ENCODE measurements around the gene TMBIM6. TPM values are rescaled to one million over a fixed set of nuclear protein-coding genes. Genes with fewer than 3 reads are reported as not detected.

TMBIM6 gene
- total RNA-seq, 6 experiments from 2014 or later: 471 to 545 (median 497) TPM

DNA sequence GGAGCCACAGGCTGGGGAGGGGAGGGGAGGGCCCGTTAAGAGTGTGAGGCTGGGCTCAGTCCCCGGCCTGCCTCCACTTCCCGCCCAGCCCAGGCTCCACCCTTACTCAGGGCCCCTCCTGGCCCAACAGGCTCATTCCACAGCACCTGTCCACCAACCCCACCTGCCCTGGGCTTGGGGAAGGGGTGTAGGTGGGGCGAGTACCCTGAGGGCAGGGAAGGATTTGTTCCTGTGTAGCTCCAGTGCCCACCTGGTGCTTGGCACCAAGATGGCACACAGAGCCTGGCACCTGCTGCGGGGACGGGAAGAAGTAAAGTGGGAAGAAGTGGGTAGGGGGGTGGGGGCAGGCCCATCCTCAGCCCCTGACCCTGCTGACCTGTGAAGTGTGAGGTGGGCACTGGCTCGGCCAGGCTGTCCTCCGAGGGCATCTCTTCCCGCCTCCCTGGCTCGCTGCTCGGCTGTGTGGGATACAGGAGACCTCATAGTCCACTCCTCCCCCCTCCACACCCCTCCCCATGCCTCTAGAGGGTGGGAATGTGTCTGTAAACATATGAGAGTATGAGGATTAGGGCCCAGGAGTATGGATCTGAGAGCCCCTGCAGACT, 51.7 kb downstream of the TMBIM6 start:
- H3K9me3 Mint-ChIP-seq: no peaks in the 10 kb centered on the region
- H3K27me3 Mint-ChIP-seq (ENCODE audit: insufficient read depth): no peaks in the 10 kb centered on the region; the same call in 1 of the 2 replicates
- H3K4me3 Mint-ChIP-seq: no peak overlapping the region
- no peak overlapping the region for H3K27ac Mint-ChIP-seq
- no peak for DNase-seq
- H3K36me3 Mint-ChIP-seq (ENCODE audit: low read depth): peaks cover 3% of the 10 kb centered on the region
- TF ChIP-seq, protein P1, sequence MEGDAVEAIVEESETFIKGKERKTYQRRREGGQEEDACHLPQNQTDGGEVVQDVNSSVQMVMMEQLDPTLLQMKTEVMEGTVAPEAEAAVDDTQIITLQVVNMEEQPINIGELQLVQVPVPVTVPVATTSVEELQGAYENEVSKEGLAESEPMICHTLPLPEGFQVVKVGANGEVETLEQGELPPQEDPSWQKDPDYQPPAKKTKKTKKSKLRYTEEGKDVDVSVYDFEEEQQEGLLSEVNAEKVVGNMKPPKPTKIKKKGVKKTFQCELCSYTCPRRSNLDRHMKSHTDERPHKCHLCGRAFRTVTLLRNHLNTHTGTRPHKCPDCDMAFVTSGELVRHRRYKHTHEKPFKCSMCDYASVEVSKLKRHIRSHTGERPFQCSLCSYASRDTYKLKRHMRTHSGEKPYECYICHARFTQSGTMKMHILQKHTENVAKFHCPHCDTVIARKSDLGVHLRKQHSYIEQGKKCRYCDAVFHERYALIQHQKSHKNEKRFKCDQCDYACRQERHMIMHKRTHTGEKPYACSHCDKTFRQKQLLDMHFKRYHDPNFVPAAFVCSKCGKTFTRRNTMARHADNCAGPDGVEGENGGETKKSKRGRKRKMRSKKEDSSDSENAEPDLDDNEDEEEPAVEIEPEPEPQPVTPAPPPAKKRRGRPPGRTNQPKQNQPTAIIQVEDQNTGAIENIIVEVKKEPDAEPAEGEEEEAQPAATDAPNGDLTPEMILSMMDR (IDR thresholded peaks at IDR 0.05): no peak
- no peaks in the 10 kb centered on the region for H3K4me1 Mint-ChIP-seq (ENCODE audit: low read depth)

DNA sequence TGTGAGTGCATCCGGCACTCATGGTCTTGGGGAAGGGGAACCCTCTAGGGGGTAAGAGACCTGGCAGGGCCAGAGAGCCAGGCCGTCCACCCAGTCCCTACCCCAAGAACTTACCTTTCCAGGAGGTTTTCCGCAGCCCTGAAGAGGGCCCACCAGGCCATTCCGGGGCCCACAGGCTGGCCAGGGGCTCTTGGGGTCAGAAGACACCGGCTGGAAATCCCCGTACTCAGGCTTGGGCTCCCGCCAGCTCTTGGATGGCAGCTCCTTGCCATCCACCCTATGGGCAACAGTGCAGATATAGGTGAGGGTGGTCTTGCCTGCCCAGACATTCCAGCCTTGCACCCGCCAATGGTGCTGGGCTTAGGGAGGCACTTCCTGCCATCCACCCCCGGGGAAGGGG, 52.3 kb downstream of the TMBIM6 start:
- H3K36me3 Mint-ChIP-seq (ENCODE audit: low read depth): no peaks in the 10 kb centered on the region; the same call in 1 of the 2 replicates
- H3K27ac Mint-ChIP-seq: no peak overlapping the region
- TF ChIP-seq, protein P1 (IDR thresholded peaks at IDR 0.05): no peak
- H3K9me3 Mint-ChIP-seq: no peaks in the 10 kb centered on the region
- no peaks in the 10 kb centered on the region; the same call in 1 of the 2 replicates for H3K27me3 Mint-ChIP-seq (ENCODE audit: insufficient read depth)
- DNase-seq: no peak
- H3K4me3 Mint-ChIP-seq: no peak overlapping the region
- no peaks in the 10 kb centered on the region for H3K4me1 Mint-ChIP-seq (ENCODE audit: low read depth)

DNA sequence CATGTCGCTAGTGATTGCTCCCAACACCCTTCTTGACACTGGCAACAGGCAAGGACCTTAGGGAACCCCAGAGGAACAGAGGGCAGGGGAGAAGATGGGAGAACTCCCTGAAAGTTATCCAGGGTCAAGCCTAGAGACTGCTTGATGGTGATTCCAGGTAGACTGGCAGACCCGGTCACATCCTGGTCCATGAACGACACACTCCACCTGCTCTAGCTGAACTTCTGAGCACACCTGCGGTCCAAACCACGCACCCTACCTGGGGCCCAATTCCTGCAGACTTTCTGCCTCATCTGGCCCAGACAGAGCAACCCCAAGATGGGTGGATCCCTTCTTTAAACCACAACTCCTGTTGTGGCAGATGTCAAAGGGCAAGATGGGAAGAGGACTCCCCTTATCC, 52.7 kb downstream of the TMBIM6 start:
- Mint-ChIP-seq H3K9me3 (no peaks in the 10 kb centered on the region), H3K4me1 (ENCODE audit: low read depth) (no peaks in the 10 kb centered on the region), H3K27me3 (ENCODE audit: insufficient read depth) (peaks cover 1% of the 10 kb centered on the region), H3K4me3 (no peak overlapping the region), H3K36me3 (ENCODE audit: low read depth) (no peaks in the 10 kb centered on the region; the same call in 1 of the 2 replicates), H3K27ac (no peak overlapping the region)
- TF ChIP-seq, protein P1 (IDR thresholded peaks at IDR 0.05): no peak
- DNase-seq: no peak

DNA sequence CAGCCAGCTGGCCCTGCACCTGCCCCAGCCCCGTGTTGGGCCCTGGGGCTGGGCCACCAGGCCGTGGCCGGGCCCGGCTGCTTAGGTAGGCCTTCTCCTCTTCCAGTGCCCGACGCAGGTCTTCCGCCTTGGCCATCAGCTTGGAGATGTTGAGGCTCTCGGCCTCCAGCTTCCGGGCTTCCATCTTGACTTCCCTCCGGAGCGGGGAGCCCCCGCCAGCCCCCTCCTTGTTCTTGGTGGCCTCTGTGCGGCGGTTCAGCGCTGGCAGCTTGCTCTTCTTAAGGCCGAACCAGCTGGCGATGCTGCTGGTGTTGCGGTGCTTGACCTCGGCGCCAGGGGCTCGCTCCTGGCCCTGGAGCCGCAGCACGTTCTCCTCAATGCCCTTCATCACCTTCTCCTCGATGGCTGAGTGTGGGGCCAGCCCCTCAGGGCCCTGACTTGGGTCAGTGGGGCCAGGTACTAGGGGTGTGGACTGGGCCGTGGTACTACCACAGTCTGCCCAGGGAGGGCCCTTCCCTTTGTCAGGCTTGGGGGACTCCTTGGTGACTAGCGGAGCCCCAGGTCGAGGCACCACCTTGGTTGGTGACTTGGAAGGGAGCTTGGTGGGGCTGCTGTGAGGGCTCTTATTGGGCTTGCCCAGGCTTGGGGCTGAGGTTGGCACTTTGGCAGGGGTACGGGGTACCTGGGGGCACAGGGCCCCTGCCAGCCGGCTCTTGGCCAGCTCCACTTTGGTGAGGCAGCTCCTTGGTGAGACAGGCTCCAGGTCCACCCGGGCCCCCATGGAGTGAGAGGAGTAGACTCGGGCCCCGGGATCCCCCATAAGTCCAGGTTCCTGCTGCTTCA, 53.7 kb downstream of the TMBIM6 start:
- Mint-ChIP-seq H3K36me3 (ENCODE audit: low read depth) (peaks cover under 1% of the 10 kb centered on the region; the same call in 1 of the 2 replicates), H3K4me3 (no peak overlapping the region), H3K4me1 (ENCODE audit: low read depth) (no peaks in the 10 kb centered on the region), H3K9me3 (no peaks in the 10 kb centered on the region), H3K27me3 (ENCODE audit: insufficient read depth) (peaks cover 2% of the 10 kb centered on the region), H3K27ac (no peak overlapping the region)
- DNase-seq: no peak
- TF ChIP-seq, protein P1 (IDR thresholded peaks at IDR 0.05): no peak

DNA sequence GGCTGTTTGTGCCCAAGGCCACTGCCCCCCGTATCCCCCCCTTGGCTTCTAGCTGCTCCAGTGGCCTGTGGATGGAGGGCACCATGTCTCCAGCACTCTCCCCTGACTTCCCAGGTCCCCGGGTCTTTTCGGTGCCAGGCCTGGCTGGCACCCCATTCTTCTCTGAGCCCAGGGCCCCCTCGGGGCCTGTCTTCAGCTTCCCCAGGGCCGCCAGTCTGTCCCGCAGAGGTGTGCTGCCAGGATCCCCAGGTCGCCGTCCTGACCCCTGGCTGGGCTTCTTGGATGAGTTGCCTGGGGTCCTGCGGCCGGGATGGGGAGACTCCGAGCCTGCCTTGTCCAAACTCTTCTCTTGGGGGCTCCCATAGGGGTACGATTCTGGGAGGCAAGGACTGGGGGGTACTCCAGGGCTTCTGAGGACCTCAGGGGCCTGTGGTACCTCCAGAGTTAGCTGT, 54.3 kb downstream of the TMBIM6 start:
- Mint-ChIP-seq H3K27me3 (ENCODE audit: insufficient read depth) (peaks cover 2% of the 10 kb centered on the region), H3K9me3 (no peaks in the 10 kb centered on the region), H3K4me3 (no peak overlapping the region), H3K4me1 (ENCODE audit: low read depth) (no peaks in the 10 kb centered on the region), H3K36me3 (ENCODE audit: low read depth) (0 out of 2 replicates have a peak, but pooled peaks cover 4% of the 10 kb centered on the region), H3K27ac (no peak overlapping the region)
- no peak for DNase-seq
- TF ChIP-seq, protein P1 (IDR thresholded peaks at IDR 0.05): no peak
